H1 (cell line): ENCODE results near the gene POLD1. TPM values are rescaled to one million over a fixed set of nuclear protein-coding genes. Genes with fewer than 3 reads are reported as not detected.

ENCODE experiments used
- CTCF ChIA-PET: fragments of 300-600 bp; sonication (Branson Sonifier 250); formaldehyde crosslinking; loops from one replicate; lab custom pipeline; 2021; ENCODE audit not compliant: partially characterized antibody; lab: Charles Lee
- POLR2A ChIA-PET: fragments of 300-600 bp; sonication (Branson Sonifier 250); formaldehyde crosslinking; loops from one replicate; lab custom pipeline; 2021; ENCODE audit warnings: inconsistent platforms; ENCODE audit not compliant: partially characterized antibody; lab: Charles Lee
- DNase-seq, 2 experiments: peaks; one replicate each; pipeline versions ENCODE4 v3.0.0 to v3.0.0-alpha.2; 2010 to 2022; ENCODE audit warnings: low spot score in 2 of 2, low read depth in 1 of 2, mixed read lengths in 1 of 2
- FAIRE-seq: peaks from 2 replicates; lab custom pipeline; 2011; peaks lifted over from hg19 to GRCh38; lab: Jason Lieb, UNC
- H2AFZ ChIP-seq: 2 replicates; pipeline ENCODE4 v1.8.1; 2012; ENCODE audit warnings: low read length, inconsistent platforms
- H2AK5ac ChIP-seq: 2 replicates; pipeline ENCODE4 v1.6.1; 2013; ENCODE audit warnings: low read depth, low read length
- H2BK120ac ChIP-seq: replicated peaks from 2 replicates; pipeline ENCODE3; 2013; ENCODE audit warnings: low read depth, low read length, inconsistent platforms
- H2BK12ac ChIP-seq: 2 replicates; pipeline ENCODE4 v1.6.1; 2013; ENCODE audit warnings: low read depth, low read length
- H2BK15ac ChIP-seq: 2 replicates; pipeline ENCODE4 v1.6.1; 2013; ENCODE audit warnings: low read length
- H2BK20ac ChIP-seq: 2 replicates; pipeline ENCODE4 v1.6.1; 2013; ENCODE audit warnings: low read length
- H2BK5ac ChIP-seq: 2 replicates; pipeline ENCODE4 v1.6.1; 2013; ENCODE audit warnings: low read depth, low read length
- H3K14ac ChIP-seq: 2 replicates; pipeline ENCODE4 v1.6.1; 2013; ENCODE audit warnings: inconsistent platforms; ENCODE audit not compliant: insufficient read length
- H3K18ac ChIP-seq: 2 replicates; pipeline ENCODE4 v1.6.1; 2013; ENCODE audit warnings: low read length; ENCODE audit errors: extremely low read depth
- H3K23ac ChIP-seq: 2 replicates; pipeline ENCODE4 v1.6.1; 2013; ENCODE audit warnings: inconsistent platforms; ENCODE audit not compliant: insufficient read length
- H3K23me2 ChIP-seq: 2 replicates; pipeline ENCODE4 v1.6.1; 2013; ENCODE audit warnings: low read depth, low read length
- H3K27ac ChIP-seq: 2 replicates; pipeline ENCODE4 v1.6.1; 2011; ENCODE audit warnings: low read depth, low read length, inconsistent platforms
- H3K27me3 ChIP-seq, 4 experiments: replicated peaks in 1 of 4; 1 replicate in 1 of 4; 2 replicates in 3 of 4; pipeline versions ENCODE4 v1.6.1 to v1.8.1; 2011 to 2013; ENCODE audit warnings: low read length in 3 of 4, mild to moderate bottlenecking in 3 of 4, inconsistent platforms in 2 of 4, mixed read lengths in 2 of 4, moderate library complexity in 1 of 4; ENCODE audit not compliant: control insufficient read depth in 3 of 4, insufficient read depth in 3 of 4; ENCODE audit errors: extremely low read depth in 1 of 4
- H3K36me3 ChIP-seq, 4 experiments: 2 replicates each; pipeline versions ENCODE4 v1.6.1 to v1.8.1; 2011 to 2013; ENCODE audit warnings: mild to moderate bottlenecking in 4 of 4, low read length in 3 of 4, moderate library complexity in 2 of 4, control low read depth in 1 of 4, inconsistent platforms in 1 of 4; ENCODE audit not compliant: insufficient read depth in 4 of 4, control insufficient read depth in 2 of 4
- H3K4ac ChIP-seq: replicated peaks from 2 replicates; pipeline ENCODE3; 2013; ENCODE audit warnings: low read length, low read depth, mixed read lengths, inconsistent platforms; ENCODE audit not compliant: insufficient read length
- H3K4me1 ChIP-seq, 4 experiments: replicated peaks in 1 of 4; 1 replicate in 1 of 4; 2 replicates in 3 of 4; pipeline versions ENCODE4 v1.6.1 to v1.8.1; 2011 to 2013; ENCODE audit warnings: low read length in 3 of 4, inconsistent platforms in 2 of 4, mixed read lengths in 1 of 4; ENCODE audit not compliant: insufficient read depth in 4 of 4, control insufficient read depth in 3 of 4
- H3K4me2 ChIP-seq, 2 experiments: 2 replicates each; pipeline versions ENCODE4 v1.6.1 to v1.8.1; 2011 to 2013; ENCODE audit warnings: low read depth in 2 of 2, low read length in 2 of 2, control low read depth in 1 of 2, inconsistent platforms in 1 of 2, mild to moderate bottlenecking in 1 of 2; ENCODE audit not compliant: insufficient read depth in 1 of 2
- H3K4me3 ChIP-seq, 4 experiments: fragments of 200-600, 300-600 bp in 1 of 4; sonication (generic), shearing (Covaris generic), sonication (Bioruptor Twin) in 1 of 4; 2 replicates each; pipeline versions ENCODE4 v1.5.1 to v1.8.1; 2011 to 2016; ENCODE audit warnings: low read length in 4 of 4, low read depth in 3 of 4, control low read depth in 2 of 4, inconsistent platforms in 2 of 4, mild to moderate bottlenecking in 2 of 4, mixed read lengths in 1 of 4, moderate library complexity in 1 of 4; ENCODE audit not compliant: insufficient read depth in 2 of 4; ENCODE audit errors: extremely low read depth in 1 of 4
- H3K56ac ChIP-seq: replicated peaks from 2 replicates; pipeline ENCODE3; 2013; ENCODE audit warnings: low read depth, mild to moderate bottlenecking, mixed read lengths, low read length, inconsistent platforms; ENCODE audit not compliant: insufficient read length
- H3K79me1 ChIP-seq: 2 replicates; pipeline ENCODE4 v1.6.1; 2013; ENCODE audit warnings: low read depth, low read length, control low read depth
- H3K79me2 ChIP-seq, 2 experiments: 2 replicates each; pipeline versions ENCODE4 v1.6.1 to v1.8.1; 2012 to 2013; ENCODE audit warnings: low read length in 2 of 2, mild to moderate bottlenecking in 2 of 2, inconsistent platforms in 1 of 2; ENCODE audit not compliant: insufficient read depth in 2 of 2, control insufficient read depth in 1 of 2
- H3K9ac ChIP-seq, 4 experiments: replicated peaks in 1 of 4; 1 replicate in 1 of 4; 2 replicates in 3 of 4; pipeline versions ENCODE4 v1.6.1 to v1.8.1; 2011 to 2013; ENCODE audit warnings: low read depth in 3 of 4, low read length in 3 of 4, control low read depth in 2 of 4, mild to moderate bottlenecking in 2 of 4, moderate library complexity in 2 of 4, inconsistent platforms in 1 of 4; ENCODE audit errors: extremely low read depth in 1 of 4
- H3K9me3 ChIP-seq, 2 experiments: 2 replicates each; pipeline versions ENCODE4 v1.6.1 to v1.8.1; 2012 to 2013; ENCODE audit warnings: mild to moderate bottlenecking in 2 of 2, moderate library complexity in 2 of 2, control low read depth in 1 of 2, inconsistent platforms in 1 of 2, low read depth in 1 of 2, low read length in 1 of 2, mixed read lengths in 1 of 2; ENCODE audit not compliant: insufficient read depth in 2 of 2
- H4K20me1 ChIP-seq, 2 experiments: replicated peaks in 1 of 2; 2 replicates each; pipeline versions ENCODE3 to v1.8.1; 2011 to 2013; ENCODE audit warnings: inconsistent platforms in 2 of 2, low read length in 2 of 2, mild to moderate bottlenecking in 1 of 2; ENCODE audit not compliant: insufficient read depth in 2 of 2, control insufficient read depth in 1 of 2
- H4K5ac ChIP-seq: 2 replicates; pipeline ENCODE4 v1.6.1; 2013; ENCODE audit warnings: low read length, low read depth, mixed read lengths, inconsistent platforms; ENCODE audit not compliant: insufficient read length
- H4K8ac ChIP-seq: 2 replicates; pipeline ENCODE4 v1.8.0; 2013; ENCODE audit warnings: mild to moderate bottlenecking, moderate library complexity, low read length, inconsistent platforms; ENCODE audit not compliant: insufficient read depth; ENCODE audit errors: extremely low read depth
- H4K91ac ChIP-seq: replicated peaks from 2 replicates; pipeline ENCODE3; 2013; ENCODE audit warnings: low read length, mixed read lengths, inconsistent platforms; ENCODE audit not compliant: insufficient read length
- ASH2L ChIP-seq: fragments of 200-600, 300-600 bp; sonication (generic); IDR thresholded peaks from one replicate; pipeline ENCODE4 v1.7.1; 2017; ENCODE audit warnings: low read length
- CHD2 ChIP-seq: IDR thresholded peaks from 2 replicates; pipeline ENCODE4 v1.6.1; 2012; ENCODE audit warnings: low read length, improper control_type of control experiment
- CTBP2 ChIP-seq: IDR thresholded peaks from 2 replicates; pipeline ENCODE4 v1.7.0; 2011; ENCODE audit warnings: borderline replicate concordance, mild to moderate bottlenecking, moderate library complexity, mixed read lengths, low read length; ENCODE audit not compliant: insufficient read depth, insufficient read length
- CTCF ChIP-seq, 3 experiments: IDR thresholded peaks; 1 replicate in 2 of 3; 2 replicates in 1 of 3; pipeline versions ENCODE4 v1.5.1 to v1.6.1; 2011; ENCODE audit warnings: low read length in 3 of 3, mild to moderate bottlenecking in 3 of 3, inconsistent platforms in 2 of 3, low read depth in 1 of 3, moderate library complexity in 1 of 3; ENCODE audit not compliant: insufficient read depth in 1 of 3; ENCODE audit errors: control extremely low read depth in 1 of 3
- KDM4A ChIP-seq: IDR thresholded peaks from one replicate; pipeline ENCODE4 v1.7.1; 2012; ENCODE audit warnings: low read depth, mild to moderate bottlenecking, moderate library complexity, low read length, inconsistent platforms; ENCODE audit not compliant: severe bottlenecking
- RFX5 ChIP-seq: IDR thresholded peaks from 2 replicates; pipeline ENCODE4 v1.6.1; 2011; ENCODE audit warnings: low read depth, low read length, improper control_type of control experiment, borderline replicate concordance
- SIX5 ChIP-seq: IDR thresholded peaks from 2 replicates; pipeline ENCODE4 v1.6.1; 2011; ENCODE audit warnings: mild to moderate bottlenecking, low read depth, low read length
- TAF1 ChIP-seq: IDR thresholded peaks from 2 replicates; pipeline ENCODE4 v1.6.1; 2011; ENCODE audit warnings: mild to moderate bottlenecking, low read depth, low read length
- TAF7 ChIP-seq: optimal IDR thresholded peaks from 2 replicates; pipeline ENCODE3; 2011; ENCODE audit warnings: low read depth, mild to moderate bottlenecking, inconsistent platforms, low read length, moderate library complexity, borderline replicate concordance
- ZNF274 ChIP-seq: IDR thresholded peaks from 2 replicates; pipeline ENCODE4 v1.7.0; 2012; ENCODE audit warnings: low read length, borderline replicate concordance; ENCODE audit errors: extremely low read depth
- WGBS, 2 experiments: shearing (Covaris generic) in 1 of 2; methylation state at CpG; one replicate each; pipeline versions ENCODE4 v1.1.6 to v1.1.7; 2013 to 2015; ENCODE audit warnings: low lambda C conversion rate in 2 of 2, mixed read lengths in 2 of 2, inconsistent platforms in 1 of 2, low coverage in 1 of 2, missing lambda C conversion rate in 1 of 2; ENCODE audit not compliant: insufficient replicate concordance in 2 of 2, insufficient coverage in 1 of 2, insufficient read length in 1 of 2; ENCODE audit errors: extremely low coverage in 1 of 2, missing lambda C conversion rate in 1 of 2; 5-methylcytosine and 5-hydroxymethylcytosine counted together
- polyA plus RNA-seq, 7 experiments: library from polyadenylated mRNA; depleted of rRNA in 3 of 7; stranded (reverse) in 5 of 7; unstranded in 2 of 7; fragments of >200 nt in 5 of 7; fragments of 200-250 nt in 2 of 7; gene quantifications; 1 replicate in 5 of 7; 2 replicates in 1 of 7; 4 replicates in 1 of 7; pipeline versions ENCODE4 v1.2.1 to v1.2.3, GENCODE V29; 2011 to 2013; ENCODE audit warnings: missing spikeins in 2 of 7, mixed read lengths in 2 of 7
- total RNA-seq: library from RNA; stranded (reverse); fragmentation: NEBNext Ultra II Directional; extraction: Animal tissue kit (Norgen Biotek cat#: 25700); gene quantifications from 2 replicates; pipeline ENCODE4 v1.2.1, GENCODE V29; 2021

Gene POLD1
- total and polyA plus RNA-seq, 2 of the 8 experiments (the other 6 are each of a cell fraction or from before 2014, with no cell fraction given): 141 to 142 TPM

- FAIRE-seq (no peak), DNase-seq (no peak)
- Histone ChIP-seq H2BK12ac (no peak overlapping the region), H2AK5ac (no peak overlapping the region), H3K79me1 (no peaks in the 10 kb centered on the region; the same call in 1 of the 2 replicates), H3K36me3 (peaks cover 12 to 43% (median 33%) of the 10 kb centered on the region in 4 experiments), H2BK15ac (no peak overlapping the region), H4K20me1 (peaks cover 5% of the 10 kb centered on the region in 2 experiments), H3K4me3 (no peak overlapping the region), H3K4me1 (peaks cover 0 to 5% (median 1%) of the 10 kb centered on the region in 4 experiments; a peak in 4 of 7 replicates), H3K23ac (no peak overlapping the region), H3K27ac (no peak overlapping the region), H3K79me2 (no peaks in the 10 kb centered on the region), H2BK120ac (no peak overlapping the region), H3K27me3 (no peaks in the 10 kb centered on the region), H3K18ac (no peak overlapping the region), H3K14ac (no peak overlapping the region), H3K9me3 (no peaks in the 10 kb centered on the region), H2AFZ (no peak overlapping the region), H3K23me2 (no peaks in the 10 kb centered on the region), H3K4me2 (no peak overlapping the region; a peak in 1 of 4 replicates), H4K5ac (no peak overlapping the region), H2BK20ac (no peak overlapping the region), H3K4ac (no peak overlapping the region), H3K56ac (no peak overlapping the region), H4K8ac (no peak overlapping the region), H4K91ac (no peak overlapping the region), H3K9ac (no peak overlapping the region), H2BK5ac (no peak overlapping the region)
- CTCF ChIA-PET: interaction anchor here (0.8 to 3.3 kb wide), 3 partner anchors 10 to 42 kb away, joined by 3 to 11 read pairs (median 3); no protein-coding TSS in a partner anchor
- POLR2A ChIA-PET: interaction anchor here (1.9 kb wide), 1 partner anchor 43 kb away, joined by 5 read pairs; no protein-coding TSS in a partner anchor
- WGBS, 2 experiments: 97% methylated on average over 27 of the region's 36 CpGs; no CpG with 5 or more reads in 1 of the 2 experiments
- TF ChIP-seq SIX5: no peak
- no peak for TF ChIP-seq RFX5
- TF ChIP-seq ZNF274: no peak
- no peak for TF ChIP-seq KDM4A
- no peak for TF ChIP-seq TAF1
- TF ChIP-seq CHD2: no peak
- TF ChIP-seq CTBP2: no peak
- no peak for TF ChIP-seq ASH2L
- TF ChIP-seq TAF7: no peak
- no peak for TF ChIP-seq CTCF (IDR thresholded peaks at IDR 0.05; ENCODE audit: control extremely low read depth in 1 of 3, insufficient read depth in 1 of 3, low read depth in 1 of 3, low read length in 3 of 3)
Observed at GRCh38 chr19:50378169-50378862, 5.8 kb upstream of the POLD1 start.
